ENCODE results near the gene TRIM22. TPM values are rescaled to one million over a fixed set of nuclear protein-coding genes. Genes with fewer than 3 reads are reported as not detected.

Gene TRIM22
- total RNA-seq, 2 experiments from 2014 or later, result 228 to 242 TPM

- POLR2A ChIA-PET, result no interaction called here
- no peaks in the 10 kb centered on the region for H3K27me3 Mint-ChIP-seq (ENCODE audit: low read depth)
- H3K27ac Mint-ChIP-seq, result no peak overlapping the region
- H3K9me3 Mint-ChIP-seq (ENCODE audit: insufficient read depth), result no peaks in the 10 kb centered on the region
- H3K36me3 Mint-ChIP-seq (ENCODE audit: low read depth), result no peaks in the 10 kb centered on the region
- DNase-seq (no peak), ATAC-seq (no peak)
- CTCF ChIA-PET, result no interaction called here
- H3K4me1 Mint-ChIP-seq (ENCODE audit: low read depth), result no peaks in the 10 kb centered on the region
- H3K4me3 Mint-ChIP-seq, result no peak overlapping the region
These were observed 60.2 kb downstream of the TRIM22 start for GRCh38 chr11:5749836-5750235.

- Mint-ChIP-seq H3K36me3 (ENCODE audit: low read depth) (no peaks in the 10 kb centered on the region), H3K9me3 (ENCODE audit: insufficient read depth) (no peaks in the 10 kb centered on the region), H3K27ac (no peak within 1 kb of the TSS), H3K4me3 (no peak within 1 kb of the TSS), H3K27me3 (ENCODE audit: low read depth) (no peaks in the 10 kb centered on the region), H3K4me1 (ENCODE audit: low read depth) (no peaks in the 10 kb centered on the region)
- ChIA-PET CTCF (no interaction called here), POLR2A (no interaction called here)
- no peak for ATAC-seq
- no peak for DNase-seq
These were observed 64.4 kb downstream of the TRIM22 start, which contains the start of gene OR52N4 for GRCh38 chr11:5753943-5754342. Gene OR52N4, plus strand, starts transcription at chr11:5754243. Its CDS starts 498 bp downstream, at chr11:5754741.

Other genes with a start within 250 kb of the TRIM22 start
- gene OR51I1, start 248.3 kb upstream of the TRIM22 start, total RNA-seq, result not detected
- gene OR51I2, start 240.5 kb upstream of the TRIM22 start, total RNA-seq, result not detected
- not detected for gene OR52D1, start 201.1 kb upstream of the TRIM22 start, total RNA-seq
- not detected for gene UBQLN3, start 179.8 kb upstream of the TRIM22 start, total RNA-seq
- under 1 TPM in 1 of 2 experiments, not detected in 1; 0.23 TPM for gene UBQLNL, start 173.1 kb upstream of the TRIM22 start, total RNA-seq
- not detected for gene OR52H1, start 141.2 kb upstream of the TRIM22 start, total RNA-seq
- not detected for gene OR52B6, start 108.9 kb upstream of the TRIM22 start, total RNA-seq
- under 1 TPM; 0.47 to 0.58 TPM for gene TRIM6, start 93.2 kb upstream of the TRIM22 start, total RNA-seq
- 10 to 100 TPM; 11.9 to 12.3 TPM for gene TRIM34, start 64.8 kb upstream of the TRIM22 start, total RNA-seq
- 10 to 100 TPM; 28.1 to 33.4 TPM for gene TRIM5, start 4.7 kb upstream of the TRIM22 start, total RNA-seq
- under 1 TPM; 0.16 to 0.34 TPM for gene OR56B1, start 46.7 kb downstream of the TRIM22 start, total RNA-seq
- under 1 TPM; 0.63 to 0.71 TPM for gene OR52N4, start 64.5 kb downstream of the TRIM22 start, total RNA-seq
- not detected for gene OR52N5, start 93.6 kb downstream of the TRIM22 start, total RNA-seq
- gene OR52N1, start 101.5 kb downstream of the TRIM22 start, total RNA-seq, result not detected
- not detected for gene OR52N2, start 119.1 kb downstream of the TRIM22 start, total RNA-seq
- not detected for gene OR52E6, start 152.1 kb downstream of the TRIM22 start, total RNA-seq
- gene OR52E8, start 167.9 kb downstream of the TRIM22 start, total RNA-seq, result not detected
- not detected for gene OR52E4, start 190.8 kb downstream of the TRIM22 start, total RNA-seq
- not detected for gene OR52E5, start 203.4 kb downstream of the TRIM22 start, total RNA-seq